A673 (cell line): ENCODE results near the gene PAOX. TPM values are rescaled to one million over a fixed set of nuclear protein-coding genes. Genes with fewer than 3 reads are reported as not detected.
A peak's percentile ranks its signal among the peaks of the same experiment; 100 is the strongest.

Experiments
- BruUV-seq: library from RNA; stranded (reverse); fragments of 400-500 nt; replicated peaks from 2 replicates; lab custom pipeline; 2021; lab: Mats Ljungman, UMichigan
- CTCF ChIA-PET: fragments of 300-600 bp; sonication (Branson Sonifier 250); formaldehyde crosslinking; loops from one replicate; lab custom pipeline; 2022; ENCODE audit warnings: antibody characterized with exemption; lab: Charles Lee
- POLR2A ChIA-PET: fragments of 300-600 bp; sonication (Branson Sonifier 250); formaldehyde crosslinking; loops from one replicate; lab custom pipeline; 2022; ENCODE audit warnings: antibody characterized with exemption; ENCODE audit not compliant: low non-redundant PET; lab: Charles Lee
- DNase-seq: peaks from one replicate; pipeline ENCODE4 v3.0.0-alpha.2; 2015; ENCODE audit warnings: low spot score
- H3K27ac ChIP-seq: fragments of 200-600 bp; sonication (generic); 2 replicates; pipeline ENCODE4 v1.5.1; 2016; ENCODE audit warnings: mixed run types, low read depth, mild to moderate bottlenecking, mixed read lengths, antibody characterized with exemption, low read length; ENCODE audit not compliant: poor library complexity, severe bottlenecking
- H3K27me3 ChIP-seq: fragments of 200-600 bp; sonication (generic); replicated peaks from 2 replicates; pipeline ENCODE4 v1.6.1; 2017; ENCODE audit warnings: mixed run types, low read depth, mild to moderate bottlenecking, mixed read lengths, antibody characterized with exemption, low read length; ENCODE audit not compliant: insufficient read depth, poor library complexity
- H3K36me3 ChIP-seq: fragments of 200-600 bp; sonication (generic); 2 replicates; pipeline ENCODE4 v1.6.1; 2016; ENCODE audit warnings: mixed run types, mild to moderate bottlenecking, mixed read lengths, antibody characterized with exemption, low read length; ENCODE audit not compliant: insufficient read depth, poor library complexity, severe bottlenecking
- H3K4me1 ChIP-seq: fragments of 200-600 bp; sonication (generic); 2 replicates; pipeline ENCODE4 v1.6.1; 2017; ENCODE audit warnings: mixed run types, mild to moderate bottlenecking, mixed read lengths, antibody characterized with exemption, low read length; ENCODE audit not compliant: insufficient read depth, poor library complexity, severe bottlenecking
- H3K4me3 ChIP-seq: fragments of 200-600 bp; sonication (generic); 2 replicates; pipeline ENCODE4 v1.5.1; 2016; ENCODE audit warnings: low read depth, mixed run types, mild to moderate bottlenecking, mixed read lengths, low read length; ENCODE audit not compliant: poor library complexity, severe bottlenecking
- H3K9me3 ChIP-seq: fragments of 200-600 bp; sonication (generic); 2 replicates; pipeline ENCODE4 v1.6.1; 2016; ENCODE audit warnings: mixed run types, low read depth, mild to moderate bottlenecking, mixed read lengths, antibody characterized with exemption, low read length; ENCODE audit not compliant: poor library complexity, severe bottlenecking
- CTCF ChIP-seq: fragments of 300-800, 200-600 bp; sonication (generic); conservative IDR thresholded peaks from 2 replicates; pipeline ENCODE4 v1.5.1; 2017; ENCODE audit warnings: low read depth, mild to moderate bottlenecking, antibody characterized with exemption, low read length, moderate library complexity, mixed read lengths
- EZH2 ChIP-seq: fragments of 200-600 bp; sonication (generic); IDR thresholded peaks from 2 replicates; pipeline ENCODE4 v1.6.1; 2017; ENCODE audit warnings: borderline replicate concordance, low read depth, mild to moderate bottlenecking, mixed read lengths, antibody characterized with exemption, low read length; ENCODE audit not compliant: poor library complexity, severe bottlenecking
- intact Hi-C: fragments of 100-400 bp; cut with micrococcal nuclease; formaldehyde crosslinking; loops from one replicate; pipeline ENCODE4 v1.10.0; 2022; ENCODE audit not compliant: unreplicated experiment
- total RNA-seq: library from RNA; stranded (reverse); gene quantifications from 2 replicates; pipeline ENCODE4 v1.2.3, GENCODE V29; 2021

The PAOX gene
- total RNA-seq, 1 experiment from 2014 or later, result 0.92 TPM

DNA sequence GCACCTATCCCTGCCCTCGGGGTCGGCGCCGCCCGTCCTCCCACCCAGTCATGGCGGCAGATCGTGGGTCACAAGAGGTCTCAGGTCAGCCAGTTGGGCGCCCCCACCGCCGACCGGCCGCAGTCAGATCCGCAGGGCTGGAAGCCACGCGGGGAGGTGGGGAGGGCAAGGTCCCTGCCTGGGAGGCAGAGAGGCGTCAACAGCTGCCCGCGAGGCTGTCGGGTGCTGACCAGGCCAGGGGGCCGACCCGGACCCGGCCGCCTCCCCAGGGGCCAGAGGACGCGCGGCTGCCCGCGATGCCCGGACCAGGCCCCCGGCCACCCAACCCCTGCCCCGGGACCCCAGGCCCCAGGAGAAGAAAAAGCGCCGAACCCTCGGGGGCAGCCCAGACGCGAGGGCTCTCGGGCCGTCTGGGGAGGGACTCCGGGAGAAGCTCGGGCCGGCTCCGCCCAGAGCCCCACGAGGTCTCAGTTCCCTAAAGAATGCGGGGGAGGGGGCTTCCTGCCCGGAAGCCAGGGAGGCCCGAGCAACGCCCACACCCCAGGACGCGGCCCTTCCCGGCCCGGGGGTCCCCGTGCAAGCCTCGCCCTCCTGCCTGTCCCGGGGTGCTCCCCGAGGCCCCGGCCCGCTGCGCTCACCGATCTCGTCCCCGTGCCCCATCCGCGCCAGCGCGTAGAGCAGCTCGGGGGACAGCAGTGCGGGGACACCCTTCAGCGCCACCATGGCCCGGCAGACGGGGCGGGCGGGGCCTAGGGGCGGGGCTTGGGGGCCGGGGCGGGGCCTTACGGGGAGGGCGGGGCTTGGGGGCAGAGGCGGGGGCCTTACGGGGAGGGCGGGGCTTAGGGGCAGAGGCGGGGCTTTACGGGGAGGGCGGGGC, 21.5 kb upstream of the PAOX start, which contains the start of gene FUOM:
FUOM (minus strand) TSS at position 735 of the 877 bp plus-strand sequence; CDS start at position 723, 12 bp downstream.
- ChIA-PET POLR2A (interaction anchor here (0.6 kb wide), 1 partner anchor 26 kb away, joined by 3 read pairs; no protein-coding TSS in a partner anchor), CTCF (no interaction called here)
- peak within 1 kb of the TSS; percentile 86 for H3K27ac ChIP-seq
- H3K27me3 ChIP-seq, result no peaks in the 10 kb centered on the region
- TF ChIP-seq CTCF, result no peak
- no peak for TF ChIP-seq EZH2
- DNase-seq, result peak; percentile 90
- no peaks in the 10 kb centered on the region for H3K9me3 ChIP-seq
- intact Hi-C loops, result no loop called here
- H3K36me3 ChIP-seq, result peaks cover 7% of the 10 kb centered on the region
- no peaks in the 10 kb centered on the region for H3K4me1 ChIP-seq
- BruUV-seq, result no TSS peak
- peak within 1 kb of the TSS; percentile 85 for H3K4me3 ChIP-seq

DNA sequence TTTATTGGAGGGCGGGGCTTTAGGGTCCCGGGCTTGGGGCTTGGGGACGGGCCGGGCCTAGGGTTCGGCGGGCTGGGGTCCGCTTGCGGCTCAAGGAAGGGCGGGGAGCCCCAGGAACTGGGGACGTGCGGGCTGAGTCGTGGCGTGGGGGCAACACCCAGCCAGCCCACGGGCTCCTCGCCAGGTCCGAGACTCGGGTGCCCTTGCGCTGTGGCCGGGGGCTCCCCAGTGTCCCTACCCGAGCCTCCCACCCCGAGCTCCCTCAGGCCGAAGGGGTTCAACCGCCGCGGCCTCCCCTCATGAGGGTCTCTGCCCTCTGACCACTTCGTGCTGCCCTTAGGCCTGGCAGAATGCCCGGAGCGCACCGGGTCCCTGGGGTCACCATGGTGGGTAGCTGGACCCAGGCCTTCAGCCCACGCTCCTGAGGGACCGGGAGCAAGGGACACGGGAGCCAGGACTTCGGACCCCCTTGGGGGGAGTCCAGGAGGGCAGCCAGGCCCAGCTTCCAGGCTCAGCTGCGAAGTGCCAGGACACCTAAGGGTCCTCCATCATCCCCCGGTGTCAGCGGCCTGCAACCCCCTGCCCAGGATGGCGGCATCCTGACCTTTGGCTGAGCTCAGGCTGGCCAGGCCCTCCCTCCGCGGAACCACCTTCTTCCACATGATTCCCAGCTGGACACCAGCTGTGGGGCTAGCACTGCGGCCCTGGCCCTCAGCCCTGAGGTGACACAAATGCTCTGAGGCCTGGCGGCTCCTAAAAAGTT, 20.7 kb upstream of the PAOX start:
- Histone ChIP-seq H3K4me1 (no peaks in the 10 kb centered on the region), H3K36me3 (peaks cover 10% of the 10 kb centered on the region), H3K9me3 (no peaks in the 10 kb centered on the region), H3K4me3 (no peak overlapping the region), H3K27ac (no peak overlapping the region), H3K27me3 (no peaks in the 10 kb centered on the region)
- no TSS peak for BruUV-seq
- TF ChIP-seq CTCF (no peak), EZH2 (no peak)
- ChIA-PET CTCF (interaction anchor here (0.5 kb wide), 1 partner anchor 10 kb away, joined by 3 read pairs; no protein-coding TSS in a partner anchor), POLR2A (interaction anchor here (0.6 kb wide), 1 partner anchor 27 kb away, joined by 3 read pairs; no protein-coding TSS in a partner anchor)
- no peak for DNase-seq
- intact Hi-C loops, result no loop called here

GRCh38 chr10:133358925-133359310, 20.1 kb upstream of the PAOX start:
- no peaks in the 10 kb centered on the region for H3K27me3 ChIP-seq
- CTCF ChIA-PET, result no interaction called here
- H3K36me3 ChIP-seq, result peaks cover 10% of the 10 kb centered on the region
- no peaks in the 10 kb centered on the region for H3K9me3 ChIP-seq
- intact Hi-C loops, result no loop called here
- no peaks in the 10 kb centered on the region for H3K4me1 ChIP-seq
- POLR2A ChIA-PET, result no interaction called here
- H3K27ac ChIP-seq, result no peak overlapping the region
- DNase-seq, result no peak
- no peak overlapping the region for H3K4me3 ChIP-seq
- BruUV-seq, result no TSS peak
- TF ChIP-seq EZH2 (no peak), CTCF (no peak)
